Measurements from ENCODE around the gene RTCA.

DNA sequence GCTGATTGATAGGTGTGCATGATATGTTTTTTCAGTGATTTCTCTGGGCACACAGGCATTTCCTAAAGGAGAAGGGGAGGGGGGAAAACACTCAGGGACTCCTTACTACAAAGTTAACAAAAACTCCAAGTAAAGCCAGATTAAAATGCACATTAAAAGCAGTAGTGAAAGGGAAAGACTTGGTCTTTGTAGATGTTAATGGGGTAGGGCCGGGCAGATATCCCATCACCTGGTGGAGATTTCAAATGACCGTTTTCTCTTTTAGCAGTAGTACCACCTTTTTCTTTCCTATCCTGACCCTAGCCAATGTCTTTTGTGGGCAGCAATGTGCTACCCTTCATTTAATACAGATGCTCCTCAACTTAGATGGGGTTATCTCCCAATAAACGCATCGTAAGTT lies 32.5 kb downstream of the RTCA start:
- TF ChIP-seq ZFP3 (CRISPR knock-in tag; IDR thresholded peaks at IDR 0.05) (no peak), SNAI2 (CRISPR knock-in tag; IDR thresholded peaks at IDR 0.05) (no peak), ESRRG (CRISPR knock-in tag; IDR thresholded peaks at IDR 0.05) (no peak), RARB (CRISPR knock-in tag; IDR thresholded peaks at IDR 0.05) (no peak), TCF4 (CRISPR knock-in tag; IDR thresholded peaks at IDR 0.05; ENCODE audit: borderline replicate concordance) (no peak), ARNTL (CRISPR knock-in tag; IDR thresholded peaks at IDR 0.05; ENCODE audit: borderline replicate concordance, low read depth) (no peak), ZNF8 (CRISPR knock-in tag; IDR thresholded peaks at IDR 0.05) (no peak), ZFP30 (CRISPR knock-in tag; IDR thresholded peaks at IDR 0.05) (no peak), ISL1 (CRISPR knock-in tag; IDR thresholded peaks at IDR 0.05) (no peak)
- TF ChIP-seq, protein P1, sequence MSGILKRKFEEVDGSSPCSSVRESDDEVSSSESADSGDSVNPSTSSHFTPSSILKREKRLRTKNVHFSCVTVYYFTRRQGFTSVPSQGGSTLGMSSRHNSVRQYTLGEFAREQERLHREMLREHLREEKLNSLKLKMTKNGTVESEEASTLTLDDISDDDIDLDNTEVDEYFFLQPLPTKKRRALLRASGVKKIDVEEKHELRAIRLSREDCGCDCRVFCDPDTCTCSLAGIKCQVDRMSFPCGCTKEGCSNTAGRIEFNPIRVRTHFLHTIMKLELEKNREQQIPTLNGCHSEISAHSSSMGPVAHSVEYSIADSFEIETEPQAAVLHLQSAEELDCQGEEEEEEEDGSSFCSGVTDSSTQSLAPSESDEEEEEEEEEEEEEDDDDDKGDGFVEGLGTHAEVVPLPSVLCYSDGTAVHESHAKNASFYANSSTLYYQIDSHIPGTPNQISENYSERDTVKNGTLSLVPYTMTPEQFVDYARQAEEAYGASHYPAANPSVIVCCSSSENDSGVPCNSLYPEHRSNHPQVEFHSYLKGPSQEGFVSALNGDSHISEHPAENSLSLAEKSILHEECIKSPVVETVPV (CRISPR knock-in tag; IDR thresholded peaks at IDR 0.05) = no peak
- TF ChIP-seq, protein P2, sequence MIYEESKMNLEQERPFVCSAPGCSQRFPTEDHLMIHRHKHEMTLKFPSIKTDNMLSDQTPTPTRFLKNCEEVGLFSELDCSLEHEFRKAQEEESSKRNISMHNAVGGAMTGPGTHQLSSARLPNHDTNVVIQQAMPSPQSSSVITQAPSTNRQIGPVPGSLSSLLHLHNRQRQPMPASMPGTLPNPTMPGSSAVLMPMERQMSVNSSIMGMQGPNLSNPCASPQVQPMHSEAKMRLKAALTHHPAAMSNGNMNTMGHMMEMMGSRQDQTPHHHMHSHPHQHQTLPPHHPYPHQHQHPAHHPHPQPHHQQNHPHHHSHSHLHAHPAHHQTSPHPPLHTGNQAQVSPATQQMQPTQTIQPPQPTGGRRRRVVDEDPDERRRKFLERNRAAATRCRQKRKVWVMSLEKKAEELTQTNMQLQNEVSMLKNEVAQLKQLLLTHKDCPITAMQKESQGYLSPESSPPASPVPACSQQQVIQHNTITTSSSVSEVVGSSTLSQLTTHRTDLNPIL (CRISPR knock-in tag; IDR thresholded peaks at IDR 0.05; ENCODE audit: low read depth) = no peak
- TF ChIP-seq, protein P3, sequence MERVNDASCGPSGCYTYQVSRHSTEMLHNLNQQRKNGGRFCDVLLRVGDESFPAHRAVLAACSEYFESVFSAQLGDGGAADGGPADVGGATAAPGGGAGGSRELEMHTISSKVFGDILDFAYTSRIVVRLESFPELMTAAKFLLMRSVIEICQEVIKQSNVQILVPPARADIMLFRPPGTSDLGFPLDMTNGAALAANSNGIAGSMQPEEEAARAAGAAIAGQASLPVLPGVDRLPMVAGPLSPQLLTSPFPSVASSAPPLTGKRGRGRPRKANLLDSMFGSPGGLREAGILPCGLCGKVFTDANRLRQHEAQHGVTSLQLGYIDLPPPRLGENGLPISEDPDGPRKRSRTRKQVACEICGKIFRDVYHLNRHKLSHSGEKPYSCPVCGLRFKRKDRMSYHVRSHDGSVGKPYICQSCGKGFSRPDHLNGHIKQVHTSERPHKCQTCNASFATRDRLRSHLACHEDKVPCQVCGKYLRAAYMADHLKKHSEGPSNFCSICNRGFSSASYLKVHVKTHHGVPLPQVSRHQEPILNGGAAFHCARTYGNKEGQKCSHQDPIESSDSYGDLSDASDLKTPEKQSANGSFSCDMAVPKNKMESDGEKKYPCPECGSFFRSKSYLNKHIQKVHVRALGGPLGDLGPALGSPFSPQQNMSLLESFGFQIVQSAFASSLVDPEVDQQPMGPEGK (CRISPR knock-in tag; IDR thresholded peaks at IDR 0.05; ENCODE audit: borderline replicate concordance) = no peak

Measured in SK-N-SH treated with all-trans-retinoic acid at 6 μM for 48 hours (cell line).